ENCODE measurements around the gene VPS11. TPM values are rescaled to one million over a fixed set of nuclear protein-coding genes. Genes with fewer than 3 reads are reported as not detected.

The VPS11 gene
- total and polyA plus RNA-seq, 4 experiments from 2014 or later: 36.0 to 61.7 (median 58.7) TPM

Small RNA genes lying within 50 kb of the gene (microRNA-seq; reads per million reads assigned to microRNA genes)
- not detected for gene MIR3656 (ENCODE audit: borderline microRNAs expressed, borderline number of aligned reads, borderline replicate concordance)

Other genes with a start within 250 kb of the VPS11 start
- 10 to 100 TPM; 21.1 to 21.5 TPM for gene CXCR5, start 183.9 kb upstream of the VPS11 start, total RNA-seq
- 10 to 100 TPM in 1 of 2 donors, 1 to 10 TPM in 1; 7.9 to 18.2 TPM for gene CXCR5, start 183.9 kb upstream of the VPS11 start, polyA plus RNA-seq
- 100 to 1,000 TPM; 216 to 232 TPM for gene BCL9L, start 141.9 kb upstream of the VPS11 start, total RNA-seq
- gene BCL9L, start 141.9 kb upstream of the VPS11 start, polyA plus RNA-seq: 10 to 100 TPM in 1 of 2 donors, under 1 TPM in 1; 0.45 to 10.9 TPM
- not detected for gene UPK2, start 111.5 kb upstream of the VPS11 start, total RNA-seq
- not detected for gene UPK2, start 111.5 kb upstream of the VPS11 start, polyA plus RNA-seq
- gene FOXR1, start 96.1 kb upstream of the VPS11 start, total RNA-seq: not detected
- not detected for gene FOXR1, start 96.1 kb upstream of the VPS11 start, polyA plus RNA-seq
- gene CENATAC, start 69.7 kb upstream of the VPS11 start, total RNA-seq: 100 to 1,000 TPM; 109 to 114 TPM
- gene CENATAC, start 69.7 kb upstream of the VPS11 start, polyA plus RNA-seq: 10 to 100 TPM; 13.3 to 16.9 TPM
- gene RPS25, start 49.5 kb upstream of the VPS11 start, total RNA-seq: 1,000 to 10,000 TPM; 2,545 to 2,705 TPM
- 1,000 to 10,000 TPM; 4,676 to 5,786 TPM for gene RPS25, start 49.5 kb upstream of the VPS11 start, polyA plus RNA-seq
- 10 to 100 TPM; 89.2 to 97.3 TPM for gene TRAPPC4, start 49.1 kb upstream of the VPS11 start, total RNA-seq
- 100 to 1,000 TPM in 1 of 2 donors, 10 to 100 TPM in 1; 92.1 to 116 TPM for gene TRAPPC4, start 49.1 kb upstream of the VPS11 start, polyA plus RNA-seq
- 10 to 100 TPM; 14.6 to 14.8 TPM for gene SLC37A4, start 36.9 kb upstream of the VPS11 start, total RNA-seq
- 10 to 100 TPM; 10.6 to 13.0 TPM for gene SLC37A4, start 36.9 kb upstream of the VPS11 start, polyA plus RNA-seq
- gene HYOU1, start 10.6 kb upstream of the VPS11 start, total RNA-seq: 100 to 1,000 TPM; 136 to 146 TPM
- 10 to 100 TPM; 24.1 to 27.9 TPM for gene HYOU1, start 10.6 kb upstream of the VPS11 start, polyA plus RNA-seq
- 1 to 10 TPM; 5.1 to 5.8 TPM for gene HMBS, start 17.1 kb downstream of the VPS11 start, total RNA-seq
- gene HMBS, start 17.1 kb downstream of the VPS11 start, polyA plus RNA-seq: 10 to 100 TPM; 17.7 to 21.2 TPM
- gene DPAGT1, start 34.0 kb downstream of the VPS11 start, total RNA-seq: 10 to 100 TPM; 52.0 to 52.3 TPM
- 10 to 100 TPM; 32.9 to 52.3 TPM for gene DPAGT1, start 34.0 kb downstream of the VPS11 start, polyA plus RNA-seq
- 10 to 100 TPM; 35.2 to 37.5 TPM for gene C2CD2L, start 39.5 kb downstream of the VPS11 start, total RNA-seq
- 10 to 100 TPM in 1 of 2 donors, 1 to 10 TPM in 1; 2.6 to 13.3 TPM for gene C2CD2L, start 39.5 kb downstream of the VPS11 start, polyA plus RNA-seq
- gene HINFP, start 53.8 kb downstream of the VPS11 start, total RNA-seq: 10 to 100 TPM; 70.8 to 75.3 TPM
- gene HINFP, start 53.8 kb downstream of the VPS11 start, polyA plus RNA-seq: 10 to 100 TPM in 1 of 2 donors, 1 to 10 TPM in 1; 9.3 to 16.0 TPM
- under 1 TPM in 1 of 2 experiments, not detected in 1; 0.09 TPM for gene ABCG4, start 81.2 kb downstream of the VPS11 start, total RNA-seq
- not detected for gene ABCG4, start 81.2 kb downstream of the VPS11 start, polyA plus RNA-seq
- 1 to 10 TPM; 8.8 to 9.2 TPM for gene NLRX1, start 100.9 kb downstream of the VPS11 start, total RNA-seq
- 1 to 10 TPM; 5.5 to 7.4 TPM for gene NLRX1, start 100.9 kb downstream of the VPS11 start, polyA plus RNA-seq
- 1 to 10 TPM in 1 of 2 experiments, under 1 TPM in 1; 0.86 to 1.1 TPM for gene NHERF4, start 117.7 kb downstream of the VPS11 start, total RNA-seq
- not detected for gene NHERF4, start 117.7 kb downstream of the VPS11 start, polyA plus RNA-seq
- gene CBL, start 138.5 kb downstream of the VPS11 start, total RNA-seq: 10 to 100 TPM; 39.5 to 39.8 TPM
- gene CBL, start 138.5 kb downstream of the VPS11 start, polyA plus RNA-seq: 10 to 100 TPM in 1 of 2 donors, 1 to 10 TPM in 1; 3.6 to 15.6 TPM
- under 1 TPM; 0.26 to 0.28 TPM for gene MCAM, start 249.3 kb downstream of the VPS11 start, total RNA-seq
- gene MCAM, start 249.3 kb downstream of the VPS11 start, polyA plus RNA-seq: under 1 TPM; 0.40 to 0.82 TPM

Measured in CD4-positive, alpha-beta memory T cell (primary cell).